AG20443 (cell line): ENCODE results near the gene TMEM106C.

ENCODE experiments used
- DNase-seq: peaks from one replicate; pipeline ENCODE4 v3.0.0; 2012; ENCODE audit warnings: low spot score, mixed read lengths

TMEM106C gene

DNA sequence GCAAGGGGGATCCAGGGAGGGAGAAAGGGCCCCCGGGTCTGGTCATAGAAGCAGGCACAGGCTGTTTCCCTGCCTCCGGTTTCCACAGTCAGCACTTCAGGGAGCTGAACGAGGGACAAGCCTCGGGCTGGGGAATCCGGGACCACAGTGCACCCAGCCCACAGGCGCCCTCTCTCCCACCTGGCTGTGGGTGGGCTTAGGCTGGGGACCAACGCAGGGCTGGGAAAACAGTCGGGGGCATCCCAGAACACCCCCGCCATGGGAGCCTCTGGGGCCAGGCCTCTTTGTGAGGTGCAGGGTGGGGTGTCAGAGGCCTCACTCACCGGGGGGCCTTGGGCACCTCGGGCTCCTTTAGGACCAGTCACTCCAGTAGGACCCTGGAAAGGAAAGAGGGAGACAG is 16.3 kb downstream of the TMEM106C start:
- no peak for DNase-seq

GRCh38 chr12:47980197-47980596 is 16.8 kb downstream of the TMEM106C start:
- DNase-seq = no peak

DNA sequence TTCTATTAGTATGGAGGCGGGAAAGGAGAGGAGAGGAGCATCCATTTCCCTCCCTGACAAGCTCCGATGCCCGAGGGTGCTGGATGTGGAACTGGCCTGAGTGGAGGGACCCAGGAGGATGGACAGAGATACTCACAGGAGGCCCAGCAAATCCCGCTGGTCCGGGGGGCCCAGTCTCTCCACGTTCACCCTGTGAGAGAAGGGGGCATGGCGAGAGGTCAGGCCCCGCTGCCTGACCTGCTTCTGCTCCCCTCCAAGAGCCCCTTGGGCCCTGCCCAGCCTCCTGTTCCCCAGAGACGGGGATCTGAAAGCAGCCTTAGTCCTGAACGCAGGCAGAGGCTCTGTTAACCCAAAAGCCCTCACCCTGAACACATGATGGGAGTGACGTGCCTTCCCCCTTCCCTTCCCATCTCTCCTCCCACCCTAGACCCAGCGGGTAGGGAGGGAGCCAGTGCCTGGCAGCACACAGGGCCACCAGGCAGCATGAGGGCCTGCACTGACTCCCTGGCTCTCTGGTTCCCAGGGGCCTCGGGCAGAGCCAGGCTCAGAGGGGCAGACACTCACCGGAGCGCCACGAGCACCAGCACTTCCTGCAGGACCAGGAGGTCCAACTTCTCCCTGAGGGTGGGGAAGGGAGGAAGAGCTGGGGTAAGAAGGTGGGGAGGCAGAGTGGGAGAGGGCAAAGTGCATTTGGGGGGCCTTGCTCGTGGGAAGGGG is 17.5 kb downstream of the TMEM106C start:
- DNase-seq = no peak

DNA sequence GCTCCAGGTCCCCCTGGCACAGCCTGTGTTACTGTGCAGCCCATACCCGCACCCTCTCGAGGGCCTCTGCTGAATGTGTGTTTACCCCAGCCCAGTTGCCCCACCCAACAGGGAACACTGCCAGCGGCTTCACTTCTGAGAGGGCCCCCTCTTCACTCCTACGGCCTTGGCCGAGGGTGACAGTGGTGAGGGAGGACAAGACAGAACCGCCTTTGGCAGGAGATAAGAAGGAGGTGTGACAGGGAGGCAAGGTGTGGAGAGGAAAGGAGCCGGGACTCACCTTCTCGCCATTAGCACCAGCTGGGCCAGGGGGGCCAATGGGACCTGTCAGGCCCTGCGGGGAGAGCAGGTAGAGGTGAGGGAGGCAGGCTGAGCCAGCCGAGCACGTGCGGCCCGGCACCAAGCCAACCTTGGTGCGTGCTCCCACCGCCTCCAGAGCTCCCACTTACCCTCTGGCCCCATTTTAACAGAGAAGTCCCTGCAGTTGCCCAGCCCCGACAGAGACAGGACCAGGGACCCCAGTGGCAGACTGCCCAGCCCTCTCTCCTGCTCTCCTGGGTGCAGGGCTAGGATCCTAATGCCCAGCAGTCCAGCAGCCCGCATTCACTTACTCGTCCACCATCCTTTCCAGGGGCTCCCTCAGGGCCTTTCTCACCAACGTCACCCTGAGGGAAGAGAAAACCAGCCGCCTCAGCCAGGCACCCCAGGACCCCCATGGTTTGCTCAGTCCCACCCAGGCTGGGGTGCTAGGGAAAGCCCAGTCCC is 18.3 kb downstream of the TMEM106C start:
- DNase-seq = no peak

GRCh38 chr12:47982311-47982710 is 18.9 kb downstream of the TMEM106C start:
- DNase-seq = no peak

DNA sequence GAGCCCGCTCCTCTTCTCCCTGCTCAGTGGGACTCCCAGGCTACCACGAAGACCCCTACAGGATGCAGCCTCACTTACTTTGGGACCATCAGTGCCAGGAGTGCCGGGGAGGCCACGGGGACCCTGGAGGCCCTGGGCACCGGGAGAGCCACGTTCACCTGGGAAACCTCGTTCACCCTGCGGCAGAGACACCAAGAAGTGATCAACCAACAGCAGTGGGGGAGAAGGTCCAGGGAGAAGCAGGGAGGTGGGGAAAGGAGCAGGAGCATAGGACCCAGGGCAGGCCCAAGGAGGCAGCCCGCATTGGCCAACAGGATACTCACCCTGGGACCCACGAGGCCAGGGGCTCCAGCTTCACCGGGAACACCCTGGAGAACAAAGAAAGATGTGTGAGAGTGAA is 19.4 kb downstream of the TMEM106C start:
- DNase-seq = no peak

DNA sequence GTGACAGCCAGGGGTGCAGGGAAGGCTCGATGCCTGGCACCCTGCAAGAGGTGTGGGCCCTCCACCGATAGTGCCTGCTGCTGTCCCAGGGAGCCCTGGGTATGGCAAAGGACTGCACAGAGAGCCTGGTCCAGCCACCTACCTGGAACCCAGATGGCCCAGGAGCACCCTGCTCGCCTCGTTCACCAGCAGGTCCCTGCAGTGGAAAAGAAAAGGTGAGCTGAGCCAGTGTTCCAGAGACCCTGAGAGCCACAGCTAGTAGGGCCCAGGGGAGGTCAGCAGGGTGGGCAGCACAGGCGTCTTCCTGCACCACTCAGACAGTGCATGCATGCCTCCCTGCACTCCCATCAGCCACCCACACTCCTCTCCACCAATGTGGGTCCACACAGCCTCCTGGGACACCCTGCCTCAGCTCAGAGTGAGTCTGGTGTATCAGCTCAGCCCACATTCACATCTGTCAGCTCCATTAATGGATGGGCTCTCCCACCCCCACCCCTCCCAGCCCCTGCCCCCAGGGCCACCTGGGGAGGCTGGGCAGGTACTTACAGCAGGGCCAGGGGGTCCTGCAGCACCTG is 20.2 kb downstream of the TMEM106C start:
- DNase-seq = no peak

GRCh38 chr12:47984331-47984801 is 21.0 kb downstream of the TMEM106C start:
- DNase-seq = no peak

- no peak for DNase-seq
Measured at GRCh38 chr12:47985596-47986290, 22.3 kb downstream of the TMEM106C start.

DNA sequence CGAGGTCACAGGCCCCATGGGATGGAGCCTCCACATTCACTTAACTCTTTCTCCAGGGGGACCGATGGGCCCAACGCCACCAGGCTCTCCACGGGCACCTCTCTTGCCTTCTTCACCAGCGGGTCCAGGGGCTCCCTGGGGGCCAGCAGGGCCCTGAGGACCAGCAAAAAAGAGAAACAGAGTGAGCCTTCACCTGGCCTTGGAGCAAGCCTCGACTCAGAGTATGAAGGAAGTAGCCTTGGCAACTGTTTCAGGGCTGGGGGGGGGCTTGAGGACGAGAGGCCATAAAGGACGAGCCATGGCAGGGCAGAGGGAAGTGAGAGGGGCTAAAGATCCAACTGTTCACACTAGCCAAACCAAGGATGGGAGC is 22.9 kb downstream of the TMEM106C start:
- DNase-seq = no peak

- no peak for DNase-seq
Measured at GRCh38 chr12:47986832-47987231, 23.4 kb downstream of the TMEM106C start.

DNA sequence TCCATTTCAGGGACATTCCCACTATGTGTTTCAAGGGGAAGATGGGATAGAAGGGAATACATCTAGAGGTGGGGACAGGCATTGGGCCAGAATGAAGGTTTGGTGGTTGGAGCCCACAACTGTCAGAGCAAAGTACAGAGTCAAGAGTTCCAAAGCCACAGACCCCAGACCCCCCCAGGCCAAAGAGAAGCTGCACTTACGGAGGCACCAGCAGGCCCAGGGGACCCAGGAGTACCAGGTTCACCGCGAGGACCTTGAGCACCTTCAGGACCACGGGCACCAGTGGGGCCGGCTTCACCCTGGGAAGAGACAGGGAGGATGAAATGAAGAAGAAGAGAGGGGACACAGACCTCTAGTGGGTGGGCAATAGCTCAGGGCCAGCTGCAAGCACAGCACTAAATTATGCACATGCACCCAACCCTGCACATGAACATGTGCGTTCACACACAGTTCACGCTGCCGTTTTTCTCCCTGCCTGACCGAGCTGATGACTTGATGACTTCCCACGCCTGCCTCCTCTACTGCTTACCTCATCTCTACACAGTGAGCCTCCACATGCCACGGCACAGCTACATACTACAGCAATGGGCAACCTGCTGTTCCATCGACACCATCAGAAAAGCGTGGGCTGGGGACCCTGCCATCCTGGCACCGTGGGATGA is 24.1 kb downstream of the TMEM106C start:
- DNase-seq = peak; percentile 50

DNA sequence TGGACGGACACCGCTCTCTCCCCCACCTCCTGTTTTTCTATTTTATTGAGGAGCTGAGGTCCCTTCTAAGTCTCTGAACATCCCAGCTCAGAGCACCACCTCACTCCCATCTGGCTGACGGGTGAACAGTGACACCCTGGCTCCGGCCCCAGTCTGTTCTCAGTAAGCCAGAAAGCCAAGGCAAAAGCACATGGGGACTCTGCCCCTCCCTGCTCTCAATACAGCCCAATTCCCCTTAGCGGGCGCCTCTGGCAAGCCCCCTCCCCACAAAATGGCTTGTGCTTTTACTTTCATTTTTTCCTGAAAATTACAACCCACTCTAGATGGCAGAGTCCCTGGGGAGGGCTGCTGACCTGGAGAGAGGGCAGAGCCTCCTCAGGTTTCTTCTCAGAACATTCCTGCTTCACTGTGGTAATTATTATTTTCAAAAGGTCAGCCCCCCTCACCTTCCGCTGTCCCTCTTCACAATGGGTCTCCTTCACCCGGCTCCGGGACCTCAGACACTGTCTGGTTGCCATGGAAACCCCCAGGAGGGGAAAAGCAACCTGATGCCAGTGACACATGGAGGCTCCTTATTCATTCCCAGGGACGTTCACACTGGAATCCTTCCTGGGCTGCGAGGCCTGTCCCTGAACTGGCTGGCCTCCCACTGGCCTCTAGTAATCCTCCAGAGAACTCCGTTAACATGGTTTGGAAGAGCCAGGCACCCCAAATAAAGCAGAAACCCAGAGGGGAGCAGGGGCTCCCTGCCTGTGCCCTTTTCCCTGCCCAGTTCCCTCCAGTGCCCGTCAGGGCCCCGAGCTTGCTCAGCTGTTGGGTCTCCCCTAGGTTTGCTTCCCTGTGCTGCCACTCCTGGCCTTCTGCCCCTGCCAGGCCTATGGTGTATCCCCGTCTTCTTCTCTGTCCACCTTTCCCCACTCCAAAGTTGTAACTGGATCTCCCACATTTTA is 25.0 kb downstream of the TMEM106C start:
- peak; percentile 52 for DNase-seq

DNA sequence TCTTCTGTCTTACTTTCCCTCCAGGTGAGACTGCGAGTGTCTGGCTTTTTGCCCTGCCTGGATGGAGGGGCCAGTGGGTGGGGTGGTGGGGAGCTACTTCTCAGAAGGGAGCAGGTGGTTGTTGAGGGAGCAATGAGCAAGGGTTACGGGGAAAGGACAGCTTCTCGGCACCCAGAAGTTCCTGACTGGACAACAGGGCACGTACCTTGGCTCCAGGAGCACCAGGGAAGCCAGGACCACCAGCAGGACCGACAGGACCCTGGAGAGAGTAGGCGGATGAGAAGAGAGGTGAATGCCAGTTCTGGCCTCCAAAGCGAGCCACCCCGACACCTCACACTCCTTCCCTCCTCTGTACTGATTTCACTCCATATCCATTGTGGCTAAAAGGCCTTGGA is 25.6 kb downstream of the TMEM106C start:
- no peak for DNase-seq

DNA sequence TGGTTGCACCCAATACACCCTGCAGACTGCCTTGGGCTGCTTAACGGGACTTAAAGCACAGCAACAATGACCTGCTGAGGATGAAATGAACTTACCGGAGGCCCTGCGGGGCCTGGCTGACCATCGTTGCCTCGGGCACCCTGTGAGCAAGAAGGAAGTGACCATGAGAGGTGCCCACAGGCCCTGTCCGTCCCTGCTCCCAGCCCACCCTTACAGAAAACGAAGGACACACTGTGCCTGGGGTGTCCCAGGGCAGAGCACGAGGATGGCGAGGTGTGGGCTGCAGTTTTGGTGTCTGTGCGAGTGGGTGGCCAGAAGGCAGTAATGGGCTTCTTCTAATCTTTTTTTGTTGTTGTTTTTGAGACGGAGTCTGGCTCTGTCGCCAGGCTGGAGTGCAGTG is 26.3 kb downstream of the TMEM106C start:
- no peak for DNase-seq

- DNase-seq = no peak
Measured at GRCh38 chr12:47990351-47991105, 27.1 kb downstream of the TMEM106C start.

DNA sequence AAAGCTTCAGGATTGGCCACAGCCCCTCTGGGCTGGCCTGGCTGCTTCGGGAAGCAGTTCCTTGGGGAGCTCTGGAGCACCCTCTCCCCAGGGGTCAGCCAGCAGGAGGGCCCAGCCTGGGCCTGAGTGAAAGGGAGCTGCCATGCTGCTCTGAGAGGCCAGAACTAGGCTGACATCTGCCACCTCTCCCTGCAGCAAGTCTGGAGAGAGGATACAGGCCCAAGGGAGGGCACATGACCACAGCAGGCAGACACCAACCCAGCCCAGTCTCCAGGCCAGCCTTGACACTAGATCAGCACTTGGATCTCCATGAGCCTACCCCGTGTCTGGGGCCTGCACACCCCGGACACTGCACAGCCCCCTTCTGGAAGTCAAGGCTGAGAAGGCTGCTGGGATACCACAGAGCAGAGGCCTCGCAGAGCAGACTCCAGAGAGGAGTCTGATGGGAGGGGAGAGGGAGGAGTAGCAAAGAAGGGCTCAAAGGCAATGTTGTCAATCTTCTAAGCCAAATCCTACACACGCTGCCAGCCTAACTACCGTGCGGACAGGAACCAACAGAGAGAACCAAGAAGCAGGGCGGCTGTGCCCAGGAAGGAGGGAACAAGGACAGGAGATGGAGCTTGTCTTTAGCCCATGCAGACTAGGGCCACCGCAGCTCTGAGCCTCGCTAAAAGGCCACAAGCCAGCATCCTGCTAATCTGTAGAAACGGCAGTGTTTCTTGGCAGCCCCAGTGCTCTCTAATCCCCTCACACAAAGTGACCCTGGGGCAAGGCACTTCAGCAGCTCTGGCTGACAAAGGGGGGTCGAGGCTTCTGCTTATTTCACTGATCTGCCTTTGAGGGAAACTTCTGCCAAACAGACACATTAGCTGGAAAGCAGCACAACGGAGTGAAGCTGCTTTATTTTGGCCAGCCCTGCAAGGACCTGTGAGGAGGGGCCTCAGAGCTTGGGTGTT is 28.0 kb downstream of the TMEM106C start:
- no peak for DNase-seq

- no peak for DNase-seq
Measured at GRCh38 chr12:47992776-47993175, 29.4 kb downstream of the TMEM106C start.

GRCh38 chr12:47993491-47993890 is 30.1 kb downstream of the TMEM106C start:
- DNase-seq = no peak
